Ovary (tissue), 3 donors: ENCODE results near the gene RNF182.

Experiments used
- CTCF ChIP-seq, 3 donors: fragments of 450-650 bp in 2 of 3; fragments of 200-600 bp in 1 of 3; IDR thresholded peaks; one replicate each; pipeline versions ENCODE4 v1.5.1 to v1.8.0; 2016 to 2022; ENCODE audit warnings: antibody characterized with exemption in 3 of 3, mild to moderate bottlenecking in 1 of 3
- EP300 ChIP-seq: sonication (generic); formaldehyde crosslinking; IDR thresholded peaks from one replicate; pipeline ENCODE4 v1.6.1; 2017; ENCODE audit warnings: antibody characterized with exemption
- POLR2A ChIP-seq: fragments of 450-650 bp; IDR thresholded peaks from one replicate; pipeline ENCODE4 v1.6.1; 2017; ENCODE audit warnings: antibody characterized with exemption, mild to moderate bottlenecking, moderate library complexity
- donor health status: DM: no; HTN: no; CAD: no.

- no peak for TF ChIP-seq CTCF (IDR thresholded peaks at IDR 0.05)
- TF ChIP-seq EP300 = no peak
- TF ChIP-seq POLR2A = no peak
Measured at GRCh38 chr6:14016935-14017625, 92.3 kb downstream of the RNF182 start.
